ENCODE data around the gene TASP1.
A peak's percentile ranks its signal among the peaks of the same experiment; 100 is the strongest.

The TASP1 gene

GRCh38 chr20:13554706-13555105 lies 84.0 kb downstream of the TASP1 start:
- Histone ChIP-seq H2AFZ (ENCODE audit: low read depth, low read length) (no peak overlapping the region), H3K27me3 (ENCODE audit: insufficient read depth, low read length, poor library complexity) (no peaks in the 10 kb centered on the region), H3K4me2 (ENCODE audit: insufficient read depth, low read length) (no peak overlapping the region), H3K36me3 (ENCODE audit: insufficient read depth, low read length) (peaks cover 95% of the 10 kb centered on the region), H3K9ac (ENCODE audit: low read depth, low read length) (no peak overlapping the region), H3K79me2 (ENCODE audit: insufficient read depth, low read length) (peaks cover 95% of the 10 kb centered on the region), H3K27ac (ENCODE audit: low read length) (no peak overlapping the region; the same call in 1 of the 2 replicates), H3K4me3 (ENCODE audit: low read depth in 1 of 2, low read length in 2 of 2) (no peak overlapping the region), H3K9me3 (ENCODE audit: insufficient read depth, low read length, severe bottlenecking) (no peaks in the 10 kb centered on the region), H3K4me1 (ENCODE audit: insufficient read depth, low read length) (peaks cover 7% of the 10 kb centered on the region; the same call in 1 of the 2 replicates), H4K20me1 (ENCODE audit: insufficient read depth, low read length) (no peaks in the 10 kb centered on the region)
- no peak for TF ChIP-seq EZH2 (IDR thresholded peaks at IDR 0.05; ENCODE audit: borderline replicate concordance, low read depth, low read length, severe bottlenecking)
- TF ChIP-seq, protein P1, sequence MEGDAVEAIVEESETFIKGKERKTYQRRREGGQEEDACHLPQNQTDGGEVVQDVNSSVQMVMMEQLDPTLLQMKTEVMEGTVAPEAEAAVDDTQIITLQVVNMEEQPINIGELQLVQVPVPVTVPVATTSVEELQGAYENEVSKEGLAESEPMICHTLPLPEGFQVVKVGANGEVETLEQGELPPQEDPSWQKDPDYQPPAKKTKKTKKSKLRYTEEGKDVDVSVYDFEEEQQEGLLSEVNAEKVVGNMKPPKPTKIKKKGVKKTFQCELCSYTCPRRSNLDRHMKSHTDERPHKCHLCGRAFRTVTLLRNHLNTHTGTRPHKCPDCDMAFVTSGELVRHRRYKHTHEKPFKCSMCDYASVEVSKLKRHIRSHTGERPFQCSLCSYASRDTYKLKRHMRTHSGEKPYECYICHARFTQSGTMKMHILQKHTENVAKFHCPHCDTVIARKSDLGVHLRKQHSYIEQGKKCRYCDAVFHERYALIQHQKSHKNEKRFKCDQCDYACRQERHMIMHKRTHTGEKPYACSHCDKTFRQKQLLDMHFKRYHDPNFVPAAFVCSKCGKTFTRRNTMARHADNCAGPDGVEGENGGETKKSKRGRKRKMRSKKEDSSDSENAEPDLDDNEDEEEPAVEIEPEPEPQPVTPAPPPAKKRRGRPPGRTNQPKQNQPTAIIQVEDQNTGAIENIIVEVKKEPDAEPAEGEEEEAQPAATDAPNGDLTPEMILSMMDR (IDR thresholded peaks at IDR 0.05; ENCODE audit: borderline replicate concordance, extremely low read depth, low read length, poor library complexity, severe bottlenecking) = no peak
- DNase-seq = no peak
- ATAC-seq (ENCODE audit: insufficient read depth, low read depth) = no peak

DNA sequence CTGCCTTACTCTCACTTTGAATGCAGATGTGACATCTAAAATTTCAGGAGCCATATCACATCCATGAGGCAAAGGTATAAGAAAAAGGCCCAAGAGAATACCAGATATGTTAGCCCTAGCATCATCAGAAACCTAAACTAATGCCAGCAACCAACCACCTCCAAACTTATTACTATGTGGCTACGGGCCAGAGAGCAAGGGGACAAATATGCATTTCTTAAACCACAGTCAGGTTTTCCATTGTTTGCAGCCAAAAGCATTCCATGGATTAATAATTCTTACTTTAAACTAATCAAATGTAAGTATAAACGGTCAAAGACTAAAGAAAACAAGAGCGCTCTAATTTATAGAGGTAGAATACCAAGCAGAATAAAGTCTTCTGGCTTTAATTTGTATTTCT lies 84.7 kb downstream of the TASP1 start:
- Histone ChIP-seq H3K36me3 (ENCODE audit: insufficient read depth, low read length) (peaks cover 95% of the 10 kb centered on the region), H3K9me3 (ENCODE audit: insufficient read depth, low read length, severe bottlenecking) (no peaks in the 10 kb centered on the region), H3K4me1 (ENCODE audit: insufficient read depth, low read length) (peaks cover 7% of the 10 kb centered on the region; the same call in 1 of the 2 replicates), H3K9ac (ENCODE audit: low read depth, low read length) (no peak overlapping the region), H3K79me2 (ENCODE audit: insufficient read depth, low read length) (peaks cover 95% of the 10 kb centered on the region), H4K20me1 (ENCODE audit: insufficient read depth, low read length) (no peaks in the 10 kb centered on the region), H3K27me3 (ENCODE audit: insufficient read depth, low read length, poor library complexity) (no peaks in the 10 kb centered on the region), H3K4me2 (ENCODE audit: insufficient read depth, low read length) (no peak overlapping the region), H3K27ac (ENCODE audit: low read length) (peak overlapping the region; percentile 17), H2AFZ (ENCODE audit: low read depth, low read length) (no peak overlapping the region), H3K4me3 (ENCODE audit: low read depth in 1 of 2, low read length in 2 of 2) (no peak overlapping the region)
- ATAC-seq (ENCODE audit: insufficient read depth, low read depth) (no peak), DNase-seq (no peak)
- no peak for TF ChIP-seq EZH2 (IDR thresholded peaks at IDR 0.05; ENCODE audit: borderline replicate concordance, low read depth, low read length, severe bottlenecking)
- TF ChIP-seq, protein P1 (IDR thresholded peaks at IDR 0.05; ENCODE audit: borderline replicate concordance, extremely low read depth, low read length, poor library complexity, severe bottlenecking) = no peak

- Histone ChIP-seq H3K4me1 (ENCODE audit: insufficient read depth, low read length) (peaks cover 22% of the 10 kb centered on the region; the same call in 1 of the 2 replicates), H3K27ac (ENCODE audit: low read length) (peak overlapping the region; percentile 11), H3K9me3 (ENCODE audit: insufficient read depth, low read length, severe bottlenecking) (no peaks in the 10 kb centered on the region), H3K79me2 (ENCODE audit: insufficient read depth, low read length) (peaks cover 97% of the 10 kb centered on the region), H3K4me2 (ENCODE audit: insufficient read depth, low read length) (no peak overlapping the region), H3K4me3 (ENCODE audit: low read depth in 1 of 2, low read length in 2 of 2) (no peak overlapping the region), H3K27me3 (ENCODE audit: insufficient read depth, low read length, poor library complexity) (no peaks in the 10 kb centered on the region), H3K36me3 (ENCODE audit: insufficient read depth, low read length) (peaks cover 97% of the 10 kb centered on the region), H3K9ac (ENCODE audit: low read depth, low read length) (no peak overlapping the region), H2AFZ (ENCODE audit: low read depth, low read length) (no peak overlapping the region), H4K20me1 (ENCODE audit: insufficient read depth, low read length) (no peaks in the 10 kb centered on the region)
- no peak for ATAC-seq (ENCODE audit: insufficient read depth, low read depth)
- no peak for DNase-seq
- TF ChIP-seq, protein P1 (IDR thresholded peaks at IDR 0.05; ENCODE audit: borderline replicate concordance, extremely low read depth, low read length, poor library complexity, severe bottlenecking) = no peak
- TF ChIP-seq EZH2 (IDR thresholded peaks at IDR 0.05; ENCODE audit: borderline replicate concordance, low read depth, low read length, severe bottlenecking) = no peak
Observed at GRCh38 chr20:13552061-13552460, 86.7 kb downstream of the TASP1 start.

GRCh38 chr20:13549451-13549850 lies 89.3 kb downstream of the TASP1 start:
- no peak for ATAC-seq (ENCODE audit: insufficient read depth, low read depth)
- TF ChIP-seq, protein P1 (IDR thresholded peaks at IDR 0.05; ENCODE audit: borderline replicate concordance, extremely low read depth, low read length, poor library complexity, severe bottlenecking) = no peak
- TF ChIP-seq EZH2 (IDR thresholded peaks at IDR 0.05; ENCODE audit: borderline replicate concordance, low read depth, low read length, severe bottlenecking) = no peak
- Histone ChIP-seq H3K4me3 (ENCODE audit: low read depth in 1 of 2, low read length in 2 of 2) (no peak overlapping the region), H3K4me2 (ENCODE audit: insufficient read depth, low read length) (no peak overlapping the region), H3K9me3 (ENCODE audit: insufficient read depth, low read length, severe bottlenecking) (no peaks in the 10 kb centered on the region), H2AFZ (ENCODE audit: low read depth, low read length) (no peak overlapping the region), H3K27me3 (ENCODE audit: insufficient read depth, low read length, poor library complexity) (no peaks in the 10 kb centered on the region), H3K9ac (ENCODE audit: low read depth, low read length) (no peak overlapping the region), H4K20me1 (ENCODE audit: insufficient read depth, low read length) (no peaks in the 10 kb centered on the region), H3K4me1 (ENCODE audit: insufficient read depth, low read length) (peaks cover 21% of the 10 kb centered on the region; the same call in 1 of the 2 replicates), H3K79me2 (ENCODE audit: insufficient read depth, low read length) (peaks cover 100% of the 10 kb centered on the region), H3K36me3 (ENCODE audit: insufficient read depth, low read length) (peaks cover 99% of the 10 kb centered on the region), H3K27ac (ENCODE audit: low read length) (peak overlapping the region; percentile 4)
- no peak for DNase-seq

All from DND-41 (cell line).